Ammon's horn (tissue), 1 donor: ENCODE results near the gene PSMA7.

ENCODE experiments used
- DNase-seq: peaks from one replicate; pipeline ENCODE4 v3.0.0-alpha.2; 2016; ENCODE audit warnings: low spot score

PSMA7 gene

GRCh38 chr20:62143081-62143956, at the start of gene PSMA7, which contains the start of gene SS18L1:
Gene PSMA7, minus strand, starts transcription at chr20:62143394. Its CDS starts 91 bp downstream, at chr20:62143303.
Gene SS18L1, plus strand, starts transcription at chr20:62143769. Its CDS starts 52 bp downstream, at chr20:62143821.
- peak; percentile 96 for DNase-seq

- no peak for DNase-seq
These were observed 49.4 kb upstream of the PSMA7 start for GRCh38 chr20:62192635-62193034.

GRCh38 chr20:62191781-62192559, 48.8 kb upstream of the PSMA7 start:
- peak; percentile 25 for DNase-seq

GRCh38 chr20:62190639-62191411, 47.6 kb upstream of the PSMA7 start:
- no peak for DNase-seq

- no peak for DNase-seq
These were observed 44.0 kb upstream of the PSMA7 start for GRCh38 chr20:62186887-62187866.

- DNase-seq = no peak
These were observed 42.9 kb upstream of the PSMA7 start for GRCh38 chr20:62186096-62186426.

- DNase-seq = no peak
These were observed 40.4 kb upstream of the PSMA7 start for GRCh38 chr20:62183426-62184142.

GRCh38 chr20:62182469-62183425, 39.6 kb upstream of the PSMA7 start, which contains the start of gene MTG2:
Gene MTG2, plus strand, starts transcription at chr20:62183028. Its CDS starts 10,393 bp downstream, at chr20:62193421.
- DNase-seq = peak; percentile 96

- no peak for DNase-seq
These were observed 38.6 kb upstream of the PSMA7 start for GRCh38 chr20:62181808-62182207.

- no peak for DNase-seq
These were observed 35.9 kb upstream of the PSMA7 start for GRCh38 chr20:62179162-62179504.

- no peak for DNase-seq
These were observed 35.3 kb upstream of the PSMA7 start for GRCh38 chr20:62178316-62179161.

GRCh38 chr20:62177307-62177706, 34.1 kb upstream of the PSMA7 start:
- peak; percentile 68 for DNase-seq

GRCh38 chr20:62176866-62177265, 33.7 kb upstream of the PSMA7 start:
- no peak for DNase-seq

GRCh38 chr20:62175711-62176110, 32.5 kb upstream of the PSMA7 start:
- DNase-seq = no peak

GRCh38 chr20:62174870-62175624, 31.9 kb upstream of the PSMA7 start:
- DNase-seq = no peak

GRCh38 chr20:62174021-62174804, 31.0 kb upstream of the PSMA7 start:
- DNase-seq = no peak

GRCh38 chr20:62172666-62173065, 29.5 kb upstream of the PSMA7 start:
- DNase-seq = no peak
